ENCODE data around the gene CNKSR3. TPM values are rescaled to one million over a fixed set of nuclear protein-coding genes. Genes with fewer than 3 reads are reported as not detected.

The CNKSR3 gene
- total RNA-seq, 1 experiment from 2014 or later = 10.3 TPM

DNA sequence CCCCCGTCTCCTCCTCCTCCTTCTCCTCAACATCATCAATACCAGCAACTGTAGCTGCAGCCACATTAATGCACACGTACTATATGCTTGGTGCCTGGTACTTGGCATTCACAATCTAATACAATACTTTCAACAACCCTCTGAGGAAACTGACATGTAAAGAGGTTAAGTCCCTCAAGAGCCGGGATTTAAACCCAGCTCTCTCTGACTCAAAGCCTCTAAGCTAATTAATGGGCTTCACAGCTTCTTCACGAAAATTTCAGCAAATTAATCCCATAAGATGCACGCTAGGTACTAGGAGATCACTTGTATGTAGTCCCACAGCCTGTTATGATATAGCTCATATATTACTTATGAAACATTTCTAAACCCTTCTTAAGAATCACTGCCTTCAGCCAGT, 80.8 kb downstream of the CNKSR3 start:
- H3K4me1 ChIP-seq (ENCODE audit: insufficient read depth, low read length, poor library complexity, severe bottlenecking) = peaks cover 21% of the 10 kb centered on the region
- intact Hi-C loops (cut with micrococcal nuclease; ENCODE audit: unreplicated experiment) = no loop called here
- ChIA-PET POLR2A (ENCODE audit: low non-redundant PET) (no interaction called here), CTCF (no interaction called here)
- H3K27me3 ChIP-seq (replicated peaks; ENCODE audit: insufficient read depth, low read depth, low read length, poor library complexity) = no peaks in the 10 kb centered on the region
- H3K27ac ChIP-seq (ENCODE audit: low read depth, low read length, poor library complexity, severe bottlenecking) = no peak overlapping the region
- H3K9me3 ChIP-seq (ENCODE audit: low read depth, low read length, poor library complexity, severe bottlenecking) = peaks cover 3% of the 10 kb centered on the region
- H3K36me3 ChIP-seq (ENCODE audit: insufficient read depth, low read length, poor library complexity, severe bottlenecking) = peaks cover 3% of the 10 kb centered on the region
- no peak for TF ChIP-seq EZH2 (IDR thresholded peaks at IDR 0.05; ENCODE audit: borderline replicate concordance, low read depth, low read length, poor library complexity, severe bottlenecking)
- TF ChIP-seq CTCF (conservative IDR thresholded peaks at IDR 0.05; ENCODE audit: low read depth, low read length) = no peak
- DNase-seq (ENCODE audit: low spot score) = no peak
- no TSS peak for BruUV-seq (replicated peaks)
- no peak overlapping the region for H3K4me3 ChIP-seq (ENCODE audit: low read depth, low read length, poor library complexity, severe bottlenecking)

GRCh38 chr6:154428897-154429296, 81.6 kb downstream of the CNKSR3 start:
- H3K4me1 ChIP-seq (ENCODE audit: insufficient read depth, low read length, poor library complexity, severe bottlenecking) = peaks cover 17% of the 10 kb centered on the region
- H3K9me3 ChIP-seq (ENCODE audit: low read depth, low read length, poor library complexity, severe bottlenecking) = peaks cover 3% of the 10 kb centered on the region
- intact Hi-C loops (cut with micrococcal nuclease; ENCODE audit: unreplicated experiment) = no loop called here
- CTCF ChIA-PET = no interaction called here
- no peak overlapping the region for H3K27ac ChIP-seq (ENCODE audit: low read depth, low read length, poor library complexity, severe bottlenecking)
- peaks cover 3% of the 10 kb centered on the region for H3K36me3 ChIP-seq (ENCODE audit: insufficient read depth, low read length, poor library complexity, severe bottlenecking)
- POLR2A ChIA-PET (ENCODE audit: low non-redundant PET) = no interaction called here
- no peak for DNase-seq (ENCODE audit: low spot score)
- TF ChIP-seq EZH2 (IDR thresholded peaks at IDR 0.05; ENCODE audit: borderline replicate concordance, low read depth, low read length, poor library complexity, severe bottlenecking) = no peak
- no peak for TF ChIP-seq CTCF (conservative IDR thresholded peaks at IDR 0.05; ENCODE audit: low read depth, low read length)
- H3K27me3 ChIP-seq (replicated peaks; ENCODE audit: insufficient read depth, low read depth, low read length, poor library complexity) = no peaks in the 10 kb centered on the region
- no TSS peak for BruUV-seq (replicated peaks)
- no peak overlapping the region for H3K4me3 ChIP-seq (ENCODE audit: low read depth, low read length, poor library complexity, severe bottlenecking)

DNA sequence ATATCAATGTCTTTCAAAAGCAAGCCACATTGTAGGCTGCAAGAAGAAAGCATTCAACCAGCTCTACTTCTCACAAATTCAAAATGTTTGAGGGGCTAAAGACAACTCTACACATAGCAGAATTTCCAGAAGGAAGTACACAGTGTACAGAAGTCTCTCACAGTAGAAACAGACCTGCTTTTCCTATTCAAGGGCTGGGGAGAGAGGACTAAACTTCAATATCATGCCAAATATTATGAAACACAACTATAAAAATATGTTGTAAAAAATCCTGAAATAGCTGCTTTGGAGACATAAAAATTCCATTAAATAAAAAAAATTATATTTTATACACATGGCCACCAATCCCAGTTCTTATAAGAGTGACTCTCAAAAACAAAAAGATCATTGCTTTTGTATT, 83.0 kb downstream of the CNKSR3 start:
- Histone ChIP-seq H3K4me3 (ENCODE audit: low read depth, low read length, poor library complexity, severe bottlenecking) (no peak overlapping the region), H3K9me3 (ENCODE audit: low read depth, low read length, poor library complexity, severe bottlenecking) (peaks cover 3% of the 10 kb centered on the region), H3K4me1 (ENCODE audit: insufficient read depth, low read length, poor library complexity, severe bottlenecking) (peaks cover 3% of the 10 kb centered on the region), H3K27ac (ENCODE audit: low read depth, low read length, poor library complexity, severe bottlenecking) (no peak overlapping the region), H3K36me3 (ENCODE audit: insufficient read depth, low read length, poor library complexity, severe bottlenecking) (peaks cover 3% of the 10 kb centered on the region), H3K27me3 (replicated peaks; ENCODE audit: insufficient read depth, low read depth, low read length, poor library complexity) (no peaks in the 10 kb centered on the region)
- BruUV-seq (replicated peaks) = no TSS peak
- intact Hi-C loops (cut with micrococcal nuclease; ENCODE audit: unreplicated experiment) = no loop called here
- POLR2A ChIA-PET (ENCODE audit: low non-redundant PET) = no interaction called here
- CTCF ChIA-PET = no interaction called here
- TF ChIP-seq EZH2 (IDR thresholded peaks at IDR 0.05; ENCODE audit: borderline replicate concordance, low read depth, low read length, poor library complexity, severe bottlenecking) (no peak), CTCF (conservative IDR thresholded peaks at IDR 0.05; ENCODE audit: low read depth, low read length) (no peak)
- no peak for DNase-seq (ENCODE audit: low spot score)
